Measurements from ENCODE around the gene RNPS1.

RNPS1 gene

DNA sequence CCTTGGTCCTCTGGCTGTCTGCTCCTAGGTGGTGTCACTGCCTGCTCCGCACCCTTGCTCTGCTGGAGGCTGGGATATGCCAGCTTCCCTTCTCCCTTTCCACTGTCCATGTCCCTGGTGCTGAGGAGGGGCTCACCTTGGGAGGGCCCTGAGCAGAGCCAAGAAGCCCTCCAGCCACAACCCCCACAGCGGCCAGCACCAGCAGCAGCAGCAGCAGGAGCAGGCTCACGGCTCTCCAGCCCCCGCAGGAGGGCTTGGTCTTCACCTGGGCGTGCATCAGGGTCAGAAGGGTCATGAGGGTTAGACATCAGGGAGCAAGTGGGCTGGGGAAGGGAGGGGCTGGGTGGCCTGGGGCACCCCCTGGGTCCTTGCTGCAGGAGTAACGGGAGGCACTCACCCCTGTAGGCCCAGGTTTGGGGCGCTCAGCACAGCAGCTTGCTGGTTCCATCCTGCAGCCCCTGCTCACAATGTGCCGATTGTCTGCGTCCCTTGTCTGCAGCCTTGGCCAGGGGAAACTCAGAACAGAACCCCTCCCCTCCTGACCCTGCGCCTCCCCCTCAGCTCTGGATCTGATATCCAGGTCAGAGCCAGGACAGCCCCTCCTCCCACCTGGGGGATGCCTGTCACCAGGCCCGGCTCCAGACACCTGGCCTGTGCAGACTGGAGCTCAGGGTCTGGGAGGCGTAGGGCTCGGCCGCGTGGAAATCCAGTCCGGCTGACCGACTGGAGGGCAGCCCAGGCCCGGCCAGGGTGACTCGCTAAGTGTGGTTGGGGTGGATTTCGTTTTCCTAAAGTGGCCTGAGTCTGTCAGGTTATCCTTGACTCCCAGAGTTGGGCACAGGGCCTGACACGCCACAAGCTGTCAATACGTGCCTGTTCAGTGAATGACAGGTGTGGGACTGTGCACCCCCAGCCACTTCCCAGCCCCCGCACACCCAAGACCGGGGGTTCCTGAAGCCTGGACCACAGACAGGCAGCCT, 57.2 kb downstream of the RNPS1 start, which contains the start of gene BRICD5:
BRICD5 (minus strand) TSS at position 478 of the 980 bp plus-strand sequence; CDS start at position 448, 30 bp downstream.
- DNase-seq, result no peak

- no peak for DNase-seq
Observed at GRCh38 chr16:2210009-2210332, 58.0 kb downstream of the RNPS1 start.

DNA sequence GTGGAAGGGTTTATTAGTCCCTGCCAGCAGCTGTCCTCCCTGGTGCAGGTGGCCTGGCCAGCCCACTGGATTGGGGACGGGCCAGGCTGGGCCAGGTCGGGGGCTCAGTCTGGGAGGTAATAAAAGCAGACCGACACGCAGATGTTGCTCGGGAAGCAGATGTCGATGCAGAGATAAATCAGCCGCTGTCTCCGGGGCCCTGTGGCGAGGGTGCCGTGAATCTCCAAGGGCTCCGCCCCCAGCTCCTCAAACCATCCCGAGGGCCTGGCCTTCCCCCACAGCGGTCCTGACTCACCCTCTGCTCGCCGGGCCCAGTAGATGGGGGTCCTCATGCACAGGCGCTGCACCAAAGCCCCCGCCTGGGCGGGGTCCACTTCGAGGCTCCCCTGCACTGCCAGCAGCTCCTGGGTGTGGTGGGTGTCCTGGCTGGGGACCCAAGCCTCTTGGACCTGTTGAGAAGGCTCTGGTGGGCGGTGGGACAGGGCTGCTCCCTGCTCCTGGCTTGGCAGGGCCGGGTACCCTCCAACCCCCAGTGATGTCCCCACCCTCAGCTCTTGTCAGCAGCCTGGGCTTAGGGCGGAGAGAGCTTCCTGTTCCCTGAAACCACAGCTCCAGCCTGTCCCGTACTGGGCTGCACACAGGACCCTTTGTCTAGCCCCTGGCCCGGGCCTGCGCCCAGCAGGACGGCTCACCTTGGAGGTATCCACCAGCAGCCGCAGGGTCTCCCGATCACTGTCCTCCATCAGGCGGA, 58.5 kb downstream of the RNPS1 start:
- DNase-seq, result no peak

- DNase-seq, result no peak
Observed at GRCh38 chr16:2208772-2209171, 59.2 kb downstream of the RNPS1 start.

DNA sequence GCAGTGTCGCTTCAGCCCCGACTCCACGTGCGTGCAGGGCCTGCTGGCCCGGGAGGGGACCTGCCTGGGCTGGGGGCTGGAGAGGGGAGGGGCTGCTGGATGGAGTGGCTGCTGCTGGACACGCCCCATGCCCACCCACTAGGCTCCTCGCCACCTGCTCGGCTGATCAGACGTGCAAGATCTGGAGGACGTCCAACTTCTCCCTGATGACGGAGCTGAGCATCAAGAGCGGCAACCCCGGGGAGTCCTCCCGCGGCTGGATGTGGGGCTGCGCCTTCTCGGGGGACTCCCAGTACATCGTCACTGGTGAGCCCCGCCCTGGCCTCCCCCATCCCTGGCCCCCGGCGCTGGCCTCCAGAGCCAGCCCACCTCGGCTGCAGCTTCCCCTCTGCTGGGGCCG, 59.6 kb downstream of the RNPS1 start:
- no peak for DNase-seq

GRCh38 chr16:2207872-2208271, 60.1 kb downstream of the RNPS1 start:
- DNase-seq, result no peak

DNA sequence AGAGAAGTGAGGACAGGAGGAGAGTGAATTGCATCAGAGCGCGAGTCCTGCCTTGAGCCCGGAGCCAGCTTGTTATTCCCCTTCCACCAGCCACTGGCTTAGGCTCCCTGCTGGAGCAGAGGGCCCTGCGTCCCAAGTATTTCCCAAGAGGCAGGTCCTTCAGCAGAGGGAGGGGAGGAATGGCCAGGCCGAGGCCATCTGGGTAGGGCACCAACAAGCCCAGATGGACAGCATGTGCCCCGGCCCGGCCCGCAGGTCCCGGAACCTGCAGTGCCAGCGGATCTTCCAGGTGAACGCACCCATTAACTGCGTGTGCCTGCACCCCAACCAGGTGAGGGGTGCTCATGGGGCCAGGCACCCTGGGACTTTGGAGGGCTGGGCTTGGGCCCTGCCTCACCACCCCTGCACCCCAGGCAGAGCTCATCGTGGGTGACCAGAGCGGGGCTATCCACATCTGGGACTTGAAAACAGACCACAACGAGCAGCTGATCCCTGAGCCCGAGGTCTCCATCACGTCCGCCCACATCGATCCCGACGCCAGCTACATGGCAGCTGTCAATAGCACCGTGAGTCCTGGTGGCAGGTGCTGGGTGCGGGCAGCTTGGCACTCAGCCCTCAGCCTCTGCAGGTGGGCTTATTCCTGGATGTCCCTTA, 61.0 kb downstream of the RNPS1 start:
- no peak for DNase-seq

- DNase-seq, result no peak
Observed at GRCh38 chr16:2206420-2206779, 61.5 kb downstream of the RNPS1 start.

GRCh38 chr16:2205967-2206313, 62.0 kb downstream of the RNPS1 start:
- no peak for DNase-seq

- DNase-seq, result peak; percentile 88
Observed at GRCh38 chr16:2205104-2205966, 62.6 kb downstream of the RNPS1 start, which contains the start of gene MLST8. TSS of gene MLST8 (plus strand) at chr16:2205454. CDS start at chr16:2206086, 632 bp downstream.

DNA sequence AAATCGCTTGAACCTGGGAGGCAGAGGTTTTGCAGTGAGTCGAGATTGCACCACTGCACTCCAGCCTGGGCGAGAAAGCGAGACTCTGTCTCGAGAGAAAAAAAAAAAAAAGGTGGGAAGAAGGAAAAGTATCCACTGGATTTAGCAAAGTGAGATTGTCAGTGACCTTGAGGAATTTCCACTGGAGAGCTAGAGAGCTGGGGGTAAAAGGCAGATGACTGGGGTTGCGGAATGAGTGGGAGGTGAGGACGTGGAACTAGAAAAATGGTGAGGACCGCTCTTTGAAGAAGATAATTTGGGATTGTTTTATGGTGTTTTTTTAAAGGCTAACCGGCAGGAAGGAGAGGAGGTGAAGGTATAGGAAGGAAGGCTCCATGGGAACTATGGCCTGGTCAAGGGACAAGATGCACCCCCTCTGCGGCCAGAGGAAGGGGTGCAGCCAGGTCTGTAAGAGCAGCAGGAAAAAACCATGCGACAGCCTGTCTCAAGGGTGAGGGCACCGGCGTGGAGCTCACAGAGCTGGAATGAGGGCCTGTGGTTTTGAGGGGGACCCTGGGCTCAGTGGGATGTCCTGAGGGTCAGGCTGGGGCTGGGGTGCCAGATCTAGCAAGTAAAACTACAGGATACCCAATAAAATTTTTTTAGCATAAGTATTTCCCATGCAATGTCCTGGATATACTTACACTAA, 63.4 kb downstream of the RNPS1 start:
- no peak for DNase-seq

Measured in activated naive CD4-positive, alpha-beta T cell treated with Interleukin-2 at 50 U/mL for 16 hours (primary cell).